HG03558 (cell line): ENCODE results near the gene FEM1A.
"Not testable (repeated sequence)": the region's sequence is repeated elsewhere in the genome, so short reads cannot be mapped to it uniquely, and the experiment has no call there.

Experiments
- ATAC-seq: cut with Tn5 transposase; IDR thresholded peaks from one replicate; pipeline ENCODE4 v1.9.1; 2021; ENCODE audit warnings: moderate number of reproducible peaks; ENCODE audit not compliant: unreplicated experiment; ENCODE audit errors: extremely low read depth

FEM1A gene

GRCh38 chr19:4843647-4843965, 52.1 kb downstream of the FEM1A start:
- ATAC-seq = no peak

GRCh38 chr19:4844348-4845179, 53.0 kb downstream of the FEM1A start:
- ATAC-seq = no peak

GRCh38 chr19:4845975-4846374, 54.4 kb downstream of the FEM1A start:
- not testable (repeated sequence) for ATAC-seq

GRCh38 chr19:4847190-4847973, 55.8 kb downstream of the FEM1A start:
- ATAC-seq = no peak

- ATAC-seq = no peak
Observed at GRCh38 chr19:4849019-4849418, 57.5 kb downstream of the FEM1A start.
